Gastrocnemius medialis (tissue), 4 donors: ENCODE measurements around the gene SPPL2C.

Experiments used
- POLR2A ChIP-seq, 2 donors: fragments of 450-650 bp; IDR thresholded peaks; one replicate each; pipeline ENCODE4 v1.6.1; 2017; ENCODE audit warnings: antibody characterized with exemption in 2 of 2, mild to moderate bottlenecking in 2 of 2, moderate library complexity in 2 of 2
- TF ChIP-seq, protein P1 (sequence below), 5 experiments: fragments of 450-650 bp in 3 of 5; fragments of 200-600 bp in 2 of 5; sonication (generic) in 2 of 5; IDR thresholded peaks in 4 of 5; conservative IDR thresholded peaks in 1 of 5; 1 replicate in 4 of 5; 2 replicates in 1 of 5; pipeline ENCODE4 v1.5.1; 2016 to 2019; ENCODE audit warnings: antibody characterized with exemption in 5 of 5, mild to moderate bottlenecking in 3 of 5, moderate library complexity in 3 of 5

DNA sequence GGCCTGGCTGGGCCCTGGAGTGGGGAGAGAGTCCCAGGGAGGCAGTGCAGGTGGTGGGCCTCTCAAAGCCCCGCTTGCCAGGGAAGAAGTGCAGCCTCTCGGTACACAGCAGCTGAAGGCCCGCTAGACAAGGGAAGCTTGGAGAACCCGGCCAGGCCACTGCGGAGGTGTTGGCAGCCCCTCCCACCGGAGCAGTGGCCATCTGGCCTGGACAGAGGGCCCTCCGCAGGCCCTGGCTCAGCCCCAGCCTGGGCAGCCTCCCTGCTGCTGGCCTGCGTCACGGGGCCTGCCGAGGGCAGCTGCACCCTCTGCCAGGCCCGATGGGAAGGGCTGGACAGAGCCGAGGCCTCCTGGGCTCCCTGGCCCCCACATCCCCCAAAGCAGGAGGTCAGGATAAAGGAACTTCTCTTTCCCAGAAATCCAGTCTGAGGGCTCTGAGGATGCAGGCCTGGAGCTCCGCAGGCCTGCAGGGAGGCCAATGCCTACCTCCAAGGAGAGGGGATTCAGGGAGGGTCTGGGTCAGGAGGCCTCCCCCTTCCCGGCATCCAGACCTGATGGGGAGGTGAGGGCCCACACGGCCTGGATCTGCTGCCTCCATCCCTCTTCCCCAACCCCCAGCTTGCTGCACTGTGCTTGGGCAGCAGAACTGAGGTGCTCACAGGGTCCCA is 4.3 kb downstream of the SPPL2C start:
- TF ChIP-seq, protein P1, sequence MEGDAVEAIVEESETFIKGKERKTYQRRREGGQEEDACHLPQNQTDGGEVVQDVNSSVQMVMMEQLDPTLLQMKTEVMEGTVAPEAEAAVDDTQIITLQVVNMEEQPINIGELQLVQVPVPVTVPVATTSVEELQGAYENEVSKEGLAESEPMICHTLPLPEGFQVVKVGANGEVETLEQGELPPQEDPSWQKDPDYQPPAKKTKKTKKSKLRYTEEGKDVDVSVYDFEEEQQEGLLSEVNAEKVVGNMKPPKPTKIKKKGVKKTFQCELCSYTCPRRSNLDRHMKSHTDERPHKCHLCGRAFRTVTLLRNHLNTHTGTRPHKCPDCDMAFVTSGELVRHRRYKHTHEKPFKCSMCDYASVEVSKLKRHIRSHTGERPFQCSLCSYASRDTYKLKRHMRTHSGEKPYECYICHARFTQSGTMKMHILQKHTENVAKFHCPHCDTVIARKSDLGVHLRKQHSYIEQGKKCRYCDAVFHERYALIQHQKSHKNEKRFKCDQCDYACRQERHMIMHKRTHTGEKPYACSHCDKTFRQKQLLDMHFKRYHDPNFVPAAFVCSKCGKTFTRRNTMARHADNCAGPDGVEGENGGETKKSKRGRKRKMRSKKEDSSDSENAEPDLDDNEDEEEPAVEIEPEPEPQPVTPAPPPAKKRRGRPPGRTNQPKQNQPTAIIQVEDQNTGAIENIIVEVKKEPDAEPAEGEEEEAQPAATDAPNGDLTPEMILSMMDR (IDR thresholded peaks at IDR 0.05 in 4 of 5, conservative IDR thresholded peaks at IDR 0.05 in 1 of 5): no peak
- no peak for TF ChIP-seq POLR2A (IDR thresholded peaks at IDR 0.05)
